Stimulated activated CD8-positive, alpha-beta memory T cell treated with anti-CD3 and anti-CD28 coated beads, Interleukin-12 subunit alpha, Interleukin-12 subunit beta, amount 100 ng/mL, for 24 hours (primary cell): ENCODE data around the gene CDC37L1.

Experiments used
- DNase-seq: peaks from one replicate; pipeline ENCODE4 v3.0.0-alpha.2; 2020; ENCODE audit errors: extremely low read depth

CDC37L1 gene

GRCh38 chr9:4668604-4669003 is 10.8 kb upstream of the CDC37L1 start:
- DNase-seq, result no peak

DNA sequence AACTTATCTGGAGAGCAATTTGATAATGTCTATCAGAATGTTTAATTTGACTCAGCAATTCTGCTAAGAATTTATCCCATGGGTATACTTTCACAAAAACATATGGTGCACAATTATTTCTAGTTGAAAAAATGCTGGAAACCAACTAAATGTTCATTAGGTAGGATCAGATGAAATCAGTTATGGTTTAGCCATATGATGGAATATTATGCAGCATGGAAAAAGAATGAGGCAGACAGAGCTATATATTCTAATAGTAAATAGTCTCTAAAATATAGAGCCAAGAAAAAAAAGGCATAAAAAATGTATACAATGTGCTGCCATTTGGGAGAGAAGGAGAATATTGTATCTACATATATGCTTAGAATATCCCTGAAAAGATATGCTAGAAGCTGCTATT is 9.5 kb upstream of the CDC37L1 start:
- DNase-seq, result no peak

- DNase-seq, result no peak
These were observed 8.8 kb upstream of the CDC37L1 start for GRCh38 chr9:4670591-4670990.

GRCh38 chr9:4671737-4672136 is 7.6 kb upstream of the CDC37L1 start:
- no peak for DNase-seq

DNA sequence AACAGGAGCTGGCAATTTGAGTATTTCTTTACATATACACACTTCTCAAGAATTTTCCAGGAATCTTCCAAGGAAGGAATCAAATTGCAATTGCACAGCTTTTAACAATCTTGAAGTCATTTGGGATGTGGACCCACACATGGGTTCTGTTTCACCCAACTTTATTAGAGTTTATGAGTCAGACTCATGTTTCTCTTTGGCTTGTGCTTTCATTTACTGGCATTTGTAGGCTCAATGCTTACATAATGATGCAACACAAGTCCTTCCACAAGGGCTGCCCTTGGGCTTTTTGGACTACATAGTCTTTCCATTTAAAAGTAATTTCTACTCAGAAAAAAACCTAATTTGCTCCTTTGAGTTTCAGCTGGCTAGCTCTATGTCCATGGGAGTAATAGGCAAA is 4.6 kb upstream of the CDC37L1 start:
- DNase-seq, result no peak

DNA sequence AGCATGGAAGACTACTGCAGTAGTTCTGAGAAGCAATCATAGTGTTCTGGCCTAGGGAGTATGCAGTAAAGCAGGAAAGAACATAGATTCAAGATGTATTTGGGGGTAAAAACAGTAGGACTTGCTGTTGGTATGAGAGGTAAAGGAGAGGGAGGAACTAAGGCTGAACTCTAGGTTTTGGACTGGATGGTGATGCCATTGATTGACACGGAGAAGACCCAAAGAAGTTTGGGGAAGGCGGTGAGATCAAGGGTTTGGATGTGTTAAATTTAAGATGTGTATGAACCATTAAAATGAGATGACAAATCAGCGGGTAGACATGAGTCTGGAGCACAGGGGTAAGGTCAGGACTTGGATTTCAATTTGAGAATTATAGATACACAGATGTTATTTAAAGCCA is 2.0 kb upstream of the CDC37L1 start:
- DNase-seq, result no peak

DNA sequence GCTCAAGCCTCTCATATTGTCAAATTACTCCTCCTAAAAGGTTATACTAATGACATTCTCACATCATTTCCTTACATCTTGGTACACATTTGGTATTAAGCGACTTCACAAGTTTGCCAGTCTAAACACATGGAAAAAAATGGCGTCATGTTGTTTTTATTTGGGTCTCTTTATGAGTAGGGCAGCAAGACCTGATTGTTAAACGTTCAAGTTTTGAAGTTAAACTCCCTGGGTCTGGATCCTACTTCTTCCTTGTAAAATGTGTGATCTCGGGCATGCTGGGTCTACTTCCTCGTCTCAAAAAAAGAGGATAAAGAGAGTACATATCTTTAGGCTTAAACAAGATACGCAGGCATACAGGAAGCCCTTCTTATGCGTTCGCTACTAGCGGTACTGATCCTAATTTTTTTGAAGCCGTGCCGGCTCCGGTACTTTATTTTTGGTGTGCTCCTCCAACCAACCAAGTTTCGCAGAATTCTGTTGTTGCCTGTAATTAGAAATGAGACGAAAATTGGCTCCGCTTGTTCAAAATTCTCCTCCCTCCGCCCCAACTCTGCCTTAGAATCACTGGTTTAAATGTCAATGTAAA is 596 bp upstream of the CDC37L1 start:
- DNase-seq, result no peak

- no peak for DNase-seq
These were observed 780 bp downstream of the CDC37L1 start for GRCh38 chr9:4680173-4680525.

GRCh38 chr9:4680750-4681149 is 1.4 kb downstream of the CDC37L1 start:
- no peak for DNase-seq

GRCh38 chr9:4684820-4685219 is 5.5 kb downstream of the CDC37L1 start:
- DNase-seq, result no peak

DNA sequence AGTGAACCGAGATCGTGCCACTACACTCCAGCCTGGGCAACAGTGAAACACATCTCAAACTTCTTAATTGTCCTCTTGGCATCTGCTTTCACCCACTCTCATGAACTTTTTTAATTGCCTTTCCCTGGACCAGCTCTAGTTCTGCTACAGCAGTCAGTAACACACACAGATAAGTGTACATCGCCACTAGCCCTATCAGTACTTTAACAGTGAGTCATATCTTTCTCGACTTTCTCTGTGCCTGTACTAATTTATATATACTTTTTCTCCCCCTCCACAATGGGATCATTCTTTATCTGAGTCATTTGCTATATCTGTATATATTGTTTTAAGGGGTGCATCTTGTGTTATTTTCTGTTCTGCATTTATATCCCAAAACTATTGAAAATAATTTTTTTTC is 6.7 kb downstream of the CDC37L1 start:
- no peak for DNase-seq

DNA sequence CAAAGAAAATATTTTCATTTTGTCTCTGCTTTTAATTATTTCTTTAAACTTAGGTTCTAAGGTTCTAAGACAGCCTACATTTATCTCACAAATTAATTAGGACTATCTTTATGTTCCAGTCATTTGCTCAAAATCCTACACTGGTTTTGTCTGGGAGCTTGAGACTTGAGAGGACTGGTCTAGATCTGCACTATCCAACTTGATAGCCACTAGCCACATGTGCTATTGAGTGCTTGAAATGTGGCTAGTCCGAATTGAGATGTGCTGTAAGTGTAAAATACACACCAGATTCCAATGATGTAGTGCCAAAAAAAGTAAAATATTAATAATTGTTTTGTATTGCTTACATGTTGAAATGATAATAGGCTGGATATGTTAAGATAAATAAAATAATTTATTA is 7.2 kb downstream of the CDC37L1 start:
- DNase-seq, result no peak

DNA sequence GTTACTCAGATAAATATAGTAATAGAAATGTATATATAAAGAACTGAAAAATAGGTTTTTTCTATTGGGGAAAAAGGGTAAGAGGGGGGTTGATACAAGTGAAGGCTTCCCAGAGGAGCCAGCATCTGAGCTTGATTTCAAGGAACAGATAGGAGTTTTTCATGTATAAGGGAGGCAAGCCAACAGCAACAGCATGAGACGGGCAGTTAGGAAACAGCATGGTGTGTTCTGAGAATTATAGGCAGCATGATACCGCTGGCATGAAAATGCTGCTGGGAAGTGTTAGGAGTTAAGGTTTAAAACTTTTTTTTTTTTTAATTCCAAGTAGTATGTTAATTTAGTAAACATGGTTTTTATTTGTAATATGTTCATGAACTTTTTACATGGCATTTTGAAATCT is 9.7 kb downstream of the CDC37L1 start:
- DNase-seq, result no peak

DNA sequence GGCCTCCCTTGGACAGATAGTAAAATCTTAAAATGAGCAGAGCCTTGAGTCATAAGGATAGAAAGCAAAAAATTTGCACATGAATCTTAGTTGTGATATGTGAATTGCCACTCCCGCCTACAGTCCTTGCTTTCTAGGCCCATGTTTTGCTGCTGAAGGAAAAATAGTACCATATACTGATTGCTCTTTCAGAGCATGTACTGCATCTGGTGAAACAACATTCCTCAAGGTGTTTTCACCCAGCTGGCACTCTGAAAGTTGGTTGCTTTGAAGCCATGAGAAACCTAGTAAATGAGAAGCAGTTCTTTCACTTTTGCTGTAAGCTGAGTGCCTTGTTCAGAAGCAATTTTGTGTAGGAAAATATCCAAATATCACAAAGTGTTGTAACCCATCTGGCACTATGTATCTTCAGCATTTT is 10.3 kb downstream of the CDC37L1 start:
- no peak for DNase-seq

DNA sequence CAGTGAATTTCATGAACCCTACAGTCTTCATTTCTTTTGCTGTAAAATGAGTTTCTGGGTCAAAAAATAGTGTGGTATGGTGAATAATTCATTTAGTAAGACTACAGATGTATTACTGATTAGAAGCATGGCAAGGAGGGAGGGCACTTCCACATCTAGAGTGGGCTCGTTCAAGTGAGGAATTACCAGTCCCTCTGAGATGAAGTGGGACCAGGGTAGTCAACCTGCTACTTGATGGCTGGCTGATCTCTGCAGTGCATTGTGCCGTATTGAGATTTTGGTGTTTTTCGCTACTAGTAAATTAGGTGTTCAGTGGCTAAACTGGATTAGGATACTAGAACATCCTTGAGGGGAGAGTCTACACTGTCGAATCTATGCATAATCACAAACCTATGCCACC is 10.8 kb downstream of the CDC37L1 start:
- DNase-seq, result no peak

GRCh38 chr9:4691795-4692194 is 12.4 kb downstream of the CDC37L1 start:
- DNase-seq, result no peak

GRCh38 chr9:4700091-4700490 is 20.7 kb downstream of the CDC37L1 start:
- DNase-seq, result no peak

DNA sequence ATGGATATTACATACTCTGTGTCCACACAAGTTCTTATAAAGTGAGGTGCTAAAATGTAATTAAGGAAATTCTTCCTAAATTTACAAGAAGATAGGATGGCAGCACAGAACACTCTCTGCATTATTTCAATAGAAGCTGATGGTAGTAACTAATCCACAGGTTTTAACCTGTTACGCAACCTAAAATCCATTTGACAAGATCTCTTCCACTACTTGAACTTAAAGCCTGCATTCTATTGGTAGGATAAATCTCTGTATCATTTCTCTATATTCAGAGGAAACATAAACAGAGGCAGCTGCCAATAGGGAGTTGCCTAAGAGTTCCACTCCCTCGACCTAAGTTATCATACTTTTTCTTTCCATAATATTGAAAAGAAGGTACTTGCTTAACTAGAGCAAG is 21.6 kb downstream of the CDC37L1 start:
- DNase-seq, result no peak

GRCh38 chr9:4701526-4701925 is 22.2 kb downstream of the CDC37L1 start:
- no peak for DNase-seq

DNA sequence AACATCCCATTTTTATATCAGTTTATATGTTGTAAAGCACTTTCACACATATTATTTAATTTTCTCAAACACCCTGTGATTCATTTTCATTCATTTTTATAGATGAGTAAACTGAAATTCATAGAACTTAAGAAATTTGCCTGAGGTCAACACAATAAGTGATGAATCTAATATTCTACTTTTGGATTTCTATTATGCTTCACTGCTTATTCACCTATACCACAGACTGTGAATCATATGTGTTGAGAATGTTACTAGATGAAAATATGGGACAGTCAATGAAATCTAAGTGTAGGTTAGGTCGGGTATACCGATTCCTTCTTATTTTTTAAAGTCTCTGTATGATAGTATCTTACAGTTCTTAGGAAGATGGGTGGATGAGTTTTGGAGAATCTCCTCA is 24.8 kb downstream of the CDC37L1 start:
- no peak for DNase-seq

DNA sequence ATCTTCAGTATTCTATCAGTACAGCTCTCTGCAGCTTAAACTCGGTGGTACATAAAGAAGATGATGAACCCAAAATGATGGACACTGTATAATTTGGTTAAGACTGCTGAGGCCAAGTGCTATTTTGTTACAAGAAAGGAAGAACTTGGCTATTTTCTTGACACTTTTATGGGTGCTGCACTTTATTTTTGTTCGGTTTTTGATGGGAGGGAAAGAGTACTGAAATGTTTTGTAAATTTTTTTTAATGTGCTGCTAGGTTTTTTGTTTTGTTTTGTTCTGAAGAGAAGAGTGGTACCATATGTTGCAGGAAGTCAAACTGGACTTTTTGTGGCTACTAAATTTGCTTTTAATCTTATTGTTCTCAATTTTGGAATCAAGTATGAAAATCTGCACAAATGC is 26.7 kb downstream of the CDC37L1 start:
- no peak for DNase-seq

GRCh38 chr9:4706971-4707622 is 27.7 kb downstream of the CDC37L1 start:
- no peak for DNase-seq

GRCh38 chr9:4709380-4709779 is 30.0 kb downstream of the CDC37L1 start:
- no peak for DNase-seq

GRCh38 chr9:4713849-4714248 is 34.5 kb downstream of the CDC37L1 start:
- no peak for DNase-seq
